Measurements from ENCODE around the gene STMP1. TPM values are rescaled to one million over a fixed set of nuclear protein-coding genes. Genes with fewer than 3 reads are reported as not detected.
"Not testable (repeated sequence)": the region's sequence is repeated elsewhere in the genome, so short reads cannot be mapped to it uniquely, and the experiment has no call there.

Gene STMP1
- total and polyA plus RNA-seq, 10 donors = 17.4 to 27.0 (median 23.1) TPM

GRCh38 chr7:135690566-135690965 is 28.3 kb downstream of the STMP1 start:
- WGBS, 5 donors = 85 to 100% (median 98%) methylated on average over 3 of the region's 3 CpGs
- H3K36me3 ChIP-seq = peaks cover 0 to 45% (median 0%) of the 10 kb centered on the region in 6 donors

GRCh38 chr7:135692055-135692454 is 29.7 kb downstream of the STMP1 start:
- DNase-seq = no peak
- Histone ChIP-seq H3K4me3 (no peak overlapping the region), H3K27me3 (replicated peaks in 1 of 7) (no peaks in the 10 kb centered on the region), H3K27ac (no peak overlapping the region), H3K4me1 (peaks cover 0 to 2% (median 0%) of the 10 kb centered on the region in 6 donors), H3K9me3 (no peaks in the 10 kb centered on the region), H3K36me3 (peaks cover 0 to 44% (median 0%) of the 10 kb centered on the region in 6 donors)
- 45 to 71% (median 50%) methylated on average over 3 of the region's 3 CpGs for WGBS, 5 donors
- no peak for TF ChIP-seq POLR2A (IDR thresholded peaks at IDR 0.05)
- TF ChIP-seq, protein P1, sequence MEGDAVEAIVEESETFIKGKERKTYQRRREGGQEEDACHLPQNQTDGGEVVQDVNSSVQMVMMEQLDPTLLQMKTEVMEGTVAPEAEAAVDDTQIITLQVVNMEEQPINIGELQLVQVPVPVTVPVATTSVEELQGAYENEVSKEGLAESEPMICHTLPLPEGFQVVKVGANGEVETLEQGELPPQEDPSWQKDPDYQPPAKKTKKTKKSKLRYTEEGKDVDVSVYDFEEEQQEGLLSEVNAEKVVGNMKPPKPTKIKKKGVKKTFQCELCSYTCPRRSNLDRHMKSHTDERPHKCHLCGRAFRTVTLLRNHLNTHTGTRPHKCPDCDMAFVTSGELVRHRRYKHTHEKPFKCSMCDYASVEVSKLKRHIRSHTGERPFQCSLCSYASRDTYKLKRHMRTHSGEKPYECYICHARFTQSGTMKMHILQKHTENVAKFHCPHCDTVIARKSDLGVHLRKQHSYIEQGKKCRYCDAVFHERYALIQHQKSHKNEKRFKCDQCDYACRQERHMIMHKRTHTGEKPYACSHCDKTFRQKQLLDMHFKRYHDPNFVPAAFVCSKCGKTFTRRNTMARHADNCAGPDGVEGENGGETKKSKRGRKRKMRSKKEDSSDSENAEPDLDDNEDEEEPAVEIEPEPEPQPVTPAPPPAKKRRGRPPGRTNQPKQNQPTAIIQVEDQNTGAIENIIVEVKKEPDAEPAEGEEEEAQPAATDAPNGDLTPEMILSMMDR (IDR thresholded peaks at IDR 0.05 in 8 of 11, conservative IDR thresholded peaks at IDR 0.05 in 3 of 11) = no peak
- no peak for TF ChIP-seq POLR2AphosphoS5 (IDR thresholded peaks at IDR 0.05)
- intact Hi-C loops (cut with DNase I; ENCODE audit: low total_unique reads) = no loop called here

More at GRCh38 chr7:135690566-135690965, 28.3 kb downstream of the STMP1 start:
- Histone ChIP-seq H3K4me1 (no peaks in the 10 kb centered on the region), H3K9me3 (no peaks in the 10 kb centered on the region), H3K27me3 (replicated peaks in 1 of 7) (no peaks in the 10 kb centered on the region), H3K27ac (no peak overlapping the region), H3K4me3 (no peak overlapping the region)
- DNase-seq = no peak
- intact Hi-C loops (cut with DNase I; ENCODE audit: low total_unique reads) = no loop called here
- TF ChIP-seq POLR2AphosphoS5 (IDR thresholded peaks at IDR 0.05) (no peak), POLR2A (IDR thresholded peaks at IDR 0.05) (no peak)
- TF ChIP-seq, protein P1 (IDR thresholded peaks at IDR 0.05 in 8 of 11, conservative IDR thresholded peaks at IDR 0.05 in 3 of 11) = no peak

GRCh38 chr7:135692606-135693005 is 30.3 kb downstream of the STMP1 start:
- H3K27me3 ChIP-seq (replicated peaks in 1 of 7); H3K4me1 ChIP-seq; H3K4me3 ChIP-seq; H3K27ac ChIP-seq; H3K9me3 ChIP-seq; DNase-seq; intact Hi-C loops (cut with DNase I; ENCODE audit: low total_unique reads): not testable (repeated sequence)
- peaks cover 0 to 44% (median 0%) of the 10 kb centered on the region in 6 donors for H3K36me3 ChIP-seq
- 95 to 99% (median 96%) methylated on average over 7 of the region's 7 CpGs for WGBS, 5 donors

DNA sequence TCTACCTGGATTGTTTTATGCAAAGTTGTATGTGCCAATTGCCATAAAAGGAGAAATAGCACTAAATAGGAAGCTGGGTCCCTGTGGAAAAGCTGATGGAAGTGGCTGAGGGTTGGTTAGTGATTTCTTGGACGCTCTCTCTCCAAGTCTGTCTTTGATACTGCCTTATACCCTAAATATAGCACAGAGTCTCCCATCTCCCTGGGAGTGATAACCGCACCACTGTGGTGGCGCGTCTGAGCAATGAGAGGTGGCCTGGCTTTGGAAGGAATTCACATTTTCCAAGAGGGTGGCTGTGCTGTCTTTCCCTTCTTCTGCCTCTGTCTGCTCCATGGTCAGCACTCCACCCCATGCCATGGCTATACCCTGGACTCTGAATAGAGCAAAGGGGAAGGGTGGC is 31.2 kb downstream of the STMP1 start:
- intact Hi-C loops (cut with DNase I; ENCODE audit: low total_unique reads) = no loop called here
- no peak for TF ChIP-seq POLR2AphosphoS5 (IDR thresholded peaks at IDR 0.05)
- no peaks in the 10 kb centered on the region for H3K9me3 ChIP-seq

DNA sequence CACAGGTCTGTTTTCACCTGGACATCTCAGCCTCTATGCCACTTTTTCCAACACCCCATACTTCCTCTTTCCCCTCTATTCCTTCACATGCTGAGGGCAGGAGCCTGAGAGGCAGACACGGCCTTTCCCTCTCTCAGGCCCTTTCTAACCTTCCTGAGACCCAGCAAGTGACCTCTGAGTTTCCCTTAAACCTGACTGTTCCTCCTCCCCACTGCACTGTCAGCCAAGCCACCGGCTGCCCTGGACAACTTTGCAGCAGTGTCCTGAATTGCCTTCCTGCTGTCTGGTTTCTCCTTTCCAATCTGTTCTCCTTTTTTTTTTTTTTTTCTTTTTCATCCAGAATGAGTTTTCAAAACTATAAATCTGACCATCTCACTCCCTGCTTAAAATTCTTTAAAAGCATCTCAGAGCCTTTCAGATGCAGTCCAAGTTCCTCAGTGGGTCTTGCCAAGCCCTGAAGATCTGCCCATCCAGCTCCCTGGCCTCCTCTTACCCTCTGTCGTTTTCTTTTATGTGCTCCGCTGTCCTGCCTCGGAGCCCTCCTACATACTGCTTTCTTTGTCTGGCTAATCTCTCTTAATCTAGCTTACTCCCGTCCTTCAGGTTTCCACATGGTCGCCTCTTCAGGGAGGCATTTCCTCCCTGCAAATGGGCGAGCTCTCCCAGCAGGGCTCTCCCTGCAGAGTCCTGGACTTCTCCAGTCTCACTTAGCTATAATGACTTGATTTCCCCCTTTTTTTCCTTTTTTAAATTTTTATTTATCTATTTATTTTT is 35.1 kb downstream of the STMP1 start:
- intact Hi-C loops (cut with DNase I; ENCODE audit: low total_unique reads) = no loop called here
- Histone ChIP-seq H3K27me3 (replicated peaks in 1 of 7) (no peaks in the 10 kb centered on the region), H3K27ac (peak overlapping the region in 2 of 8 donors; percentile 6 to 7), H3K4me3 (no peak overlapping the region), H3K9me3 (no peaks in the 10 kb centered on the region), H3K4me1 (peaks cover 0 to 4% (median 0%) of the 10 kb centered on the region in 6 donors), H3K36me3 (peaks cover 0 to 28% (median 0%) of the 10 kb centered on the region in 6 donors)
- no peak for DNase-seq
- TF ChIP-seq, protein P1 (IDR thresholded peaks at IDR 0.05 in 8 of 11, conservative IDR thresholded peaks at IDR 0.05 in 3 of 11) = no peak
- TF ChIP-seq POLR2AphosphoS5 (IDR thresholded peaks at IDR 0.05) = no peak
- TF ChIP-seq POLR2A (IDR thresholded peaks at IDR 0.05) = no peak
- WGBS, 5 donors = 55 to 65% (median 60%) methylated on average over 8 of the region's 8 CpGs

More for the DNA sequence above, 31.2 kb downstream of the STMP1 start:
- no peak for DNase-seq
- no peak overlapping the region for H3K4me3 ChIP-seq
- peaks cover 0 to 4% (median 0%) of the 10 kb centered on the region in 6 donors for H3K4me1 ChIP-seq
- no peaks in the 10 kb centered on the region for H3K27me3 ChIP-seq (replicated peaks in 1 of 7)
- WGBS, 5 donors = 88 to 99% (median 97%) methylated on average over 4 of the region's 4 CpGs
- no peak overlapping the region for H3K27ac ChIP-seq
- peaks cover 0 to 44% (median 0%) of the 10 kb centered on the region in 6 donors for H3K36me3 ChIP-seq
